GM12878 (cell line): Measurements from ENCODE around the gene PPP4R4. TPM values are rescaled to one million over a fixed set of nuclear protein-coding genes. Genes with fewer than 3 reads are reported as not detected.

Experiments
- ATAC-seq: fragments of 200-7000 bp; cut with Tn5 transposase; 3 replicates; pipeline ENCODE4 v1.9.1; 2020; ENCODE audit warnings: mild to moderate bottlenecking, moderate library complexity
- BruUV-seq: library from RNA; stranded (reverse); fragments of 400-500 nt; replicated peaks from 2 replicates; lab custom pipeline; 2021; lab: Mats Ljungman, UMichigan
- CTCF ChIA-PET: fragments of 300-600 bp; sonication (Branson Sonifier 250); formaldehyde crosslinking; extraction: SDS; loops from one replicate; lab custom pipeline; 2021; ENCODE audit warnings: inconsistent platforms; lab: Yijun Ruan, JAX
- POLR2A ChIA-PET: fragments of 350-600 bp; formaldehyde crosslinking; extraction: SDS; loops from one replicate; lab custom pipeline; 2021; ENCODE audit warnings: inconsistent platforms; lab: Charles Lee
- RAD21 ChIA-PET: fragments of 300-600 bp; sonication (Branson Sonifier 250); formaldehyde crosslinking; loops from one replicate; lab custom pipeline; 2023; ENCODE audit warnings: antibody characterized with exemption; ENCODE audit not compliant: unreplicated experiment; lab: Charles Lee
- SMC1A ChIA-PET: fragments of 300-600 bp; sonication (Branson Sonifier 250); formaldehyde crosslinking; loops from one replicate; lab custom pipeline; 2023; ENCODE audit not compliant: unreplicated experiment, uncharacterized antibody; lab: Charles Lee
- DNase-seq: peaks from one replicate; pipeline ENCODE4 v3.0.0-alpha.2; 2011; ENCODE audit warnings: low read depth, low spot score
- FAIRE-seq: peaks from 3 replicates; lab custom pipeline; 2011; peaks lifted over from hg19 to GRCh38; lab: Jason Lieb, UNC
- H2AFZ ChIP-seq: 2 replicates; pipeline ENCODE4 v1.6.0; 2011; ENCODE audit warnings: low read depth, low read length, control low read depth; ENCODE audit not compliant: control insufficient read depth
- H3K27ac ChIP-seq: 2 replicates; pipeline ENCODE4 v1.5.1; 2011; ENCODE audit warnings: control low read depth; ENCODE audit not compliant: control insufficient read depth, insufficient read depth
- H3K27me3 ChIP-seq, 2 experiments: replicated peaks in 1 of 2; 2 replicates each; pipeline versions ENCODE4 v1.6.0 to v1.6.1; 2011; ENCODE audit warnings: low read length in 1 of 2; ENCODE audit not compliant: control insufficient read depth in 2 of 2, insufficient read depth in 2 of 2
- H3K36me3 ChIP-seq, 2 experiments: 2 replicates each; pipeline ENCODE4 v1.5.1; 2011; ENCODE audit warnings: low read length in 1 of 2; ENCODE audit not compliant: control insufficient read depth in 2 of 2, insufficient read depth in 2 of 2
- H3K4me1 ChIP-seq: 2 replicates; pipeline ENCODE4 v1.6.1; 2011; ENCODE audit warnings: mild to moderate bottlenecking, low read length, moderate library complexity, mixed read lengths; ENCODE audit not compliant: control insufficient read depth, insufficient read depth
- H3K4me2 ChIP-seq: 2 replicates; pipeline ENCODE4 v1.6.0; 2011; ENCODE audit warnings: control low read depth; ENCODE audit not compliant: control insufficient read depth, insufficient read depth
- H3K4me3 ChIP-seq: fragments of 200-600 bp; sonication (generic); 2 replicates; pipeline ENCODE4 v1.5.1; 2016
- H3K79me2 ChIP-seq: 2 replicates; pipeline ENCODE4 v1.6.0; 2011; ENCODE audit warnings: low read length; ENCODE audit not compliant: control insufficient read depth, insufficient read depth
- H3K9ac ChIP-seq: 2 replicates; pipeline ENCODE4 v1.8.0; 2011; ENCODE audit warnings: low read length, control low read depth, mixed read lengths; ENCODE audit not compliant: control insufficient read depth, insufficient read depth
- H3K9me3 ChIP-seq: replicated peaks from 3 replicates; pipeline ENCODE4 v1.5.1; 2011; ENCODE audit warnings: mild to moderate bottlenecking, low read length; ENCODE audit not compliant: control insufficient read depth, insufficient read depth
- H4K20me1 ChIP-seq: 2 replicates; pipeline ENCODE4 v1.6.0; 2011; ENCODE audit not compliant: control insufficient read depth, insufficient read depth
- BCL11A ChIP-seq: IDR thresholded peaks from 2 replicates; pipeline ENCODE4 v1.6.1; 2011; ENCODE audit warnings: low read depth, low read length
- CEBPB ChIP-seq, 2 experiments: fragments of 150-350 bp in 1 of 2; IDR thresholded peaks; 2 replicates each; pipeline ENCODE4 v1.6.1; 2012 to 2014; ENCODE audit warnings: low read depth in 2 of 2, low read length in 2 of 2, borderline replicate concordance in 1 of 2, inconsistent platforms in 1 of 2
- EGR1 ChIP-seq, 2 experiments: IDR thresholded peaks; 1 replicate in 1 of 2; 2 replicates in 1 of 2; pipeline ENCODE4 v1.6.1; 2011 to 2012; ENCODE audit warnings: low read depth in 2 of 2, low read length in 2 of 2, borderline replicate concordance in 1 of 2, mild to moderate bottlenecking in 1 of 2, moderate library complexity in 1 of 2
- FOXK2 ChIP-seq: fragments of 450-650 bp; IDR thresholded peaks from 2 replicates; pipeline ENCODE4 v1.6.1; 2017; ENCODE audit warnings: mild to moderate bottlenecking, moderate library complexity
- IKZF2 ChIP-seq, 2 experiments: fragments of 450-650 bp; IDR thresholded peaks; 2 replicates each; pipeline ENCODE4 v1.6.1; 2017; ENCODE audit warnings: mild to moderate bottlenecking in 2 of 2, moderate library complexity in 2 of 2
- JUNB ChIP-seq: IDR thresholded peaks from 2 replicates; pipeline ENCODE4 v1.6.1; 2016; ENCODE audit warnings: antibody characterized with exemption, mild to moderate bottlenecking
- MTA3 ChIP-seq: IDR thresholded peaks from 2 replicates; pipeline ENCODE4 v1.6.1; 2012; ENCODE audit warnings: low read length, inconsistent platforms, borderline replicate concordance
- NR2F1 ChIP-seq: fragments of 450-650 bp; conservative IDR thresholded peaks from 2 replicates; pipeline ENCODE4 v1.6.1; 2017; ENCODE audit warnings: mild to moderate bottlenecking
- POLR2A ChIP-seq: IDR thresholded peaks from 2 replicates; pipeline ENCODE4 v1.6.1; 2011; ENCODE audit warnings: low read depth, mild to moderate bottlenecking, low read length
- RB1 ChIP-seq: fragments of 450-650 bp; formaldehyde crosslinking; IDR thresholded peaks from 2 replicates; pipeline ENCODE4 v1.6.1; 2017; ENCODE audit warnings: mild to moderate bottlenecking, borderline replicate concordance
- SMAD1 ChIP-seq: fragments of 450-650 bp; IDR thresholded peaks from 2 replicates; pipeline ENCODE4 v1.6.1; 2018; ENCODE audit warnings: mild to moderate bottlenecking, low read depth; ENCODE audit not compliant: partially characterized antibody
- SPI1 ChIP-seq: IDR thresholded peaks from 2 replicates; pipeline ENCODE4 v1.6.1; 2011; ENCODE audit warnings: low read depth, mild to moderate bottlenecking, low read length, moderate library complexity, borderline replicate concordance; ENCODE audit not compliant: insufficient read depth
- SREBF2 ChIP-seq: IDR thresholded peaks from 2 replicates; pipeline ENCODE4 v1.6.1; 2012; ENCODE audit warnings: mild to moderate bottlenecking, low read length
- SRF ChIP-seq, 2 experiments: IDR thresholded peaks; 2 replicates each; pipeline ENCODE4 v1.6.1; 2011; ENCODE audit warnings: low read depth in 2 of 2, low read length in 2 of 2, mild to moderate bottlenecking in 1 of 2, moderate library complexity in 1 of 2
- SUZ12 ChIP-seq: fragments of 200-600 bp; sonication (generic); IDR thresholded peaks from one replicate; pipeline ENCODE4 v1.6.1; 2018; ENCODE audit warnings: antibody characterized with exemption, mild to moderate bottlenecking; ENCODE audit not compliant: unreplicated experiment
- ZNF622 ChIP-seq: fragments of 450-650 bp; IDR thresholded peaks from 2 replicates; pipeline ENCODE4 v1.6.1; 2017; ENCODE audit warnings: mild to moderate bottlenecking, inconsistent platforms
- WGBS: methylation state at CpG from one replicate; pipeline ENCODE4 v1.1.6; 2016; ENCODE audit warnings: low lambda C conversion rate; ENCODE audit not compliant: insufficient replicate concordance, insufficient coverage; ENCODE audit errors: missing lambda C conversion rate; 5-methylcytosine and 5-hydroxymethylcytosine counted together
- in situ Hi-C: fragments of 300-500 bp; cut with MboI; formaldehyde crosslinking; loops from 9 replicates; pipeline ENCODE4 v1.14.3; 2018; ENCODE audit warnings: mixed read lengths
- intact Hi-C: fragments of 100-400 bp; cut with micrococcal nuclease; formaldehyde crosslinking; loops from one replicate; pipeline ENCODE4 v1.14.2; 2022; ENCODE audit not compliant: unreplicated experiment
- polyA plus RNA-seq, 11 experiments: library from polyadenylated mRNA; depleted of rRNA in 4 of 11; unstranded in 6 of 11; stranded (reverse) in 5 of 11; fragments of >200 nt; fragmentation: Nextera tagmentation in 4 of 11; fragmentation: Illumina TruSeq in 1 of 11; extraction: Ambion mirVana in 4 of 11; extraction: Trizol in 1 of 11; gene quantifications; 1 replicate in 1 of 11; 2 replicates in 10 of 11; pipeline versions ENCODE4 v1.2.1 to v1.2.3, GENCODE V29; 2011 to 2016; ENCODE audit warnings: inconsistent platforms in 2 of 11, missing spikeins in 2 of 11, low read depth in 1 of 11
- total RNA-seq, 4 experiments: library from RNA; depleted of rRNA in 3 of 4; stranded (reverse); fragments of >200 nt in 3 of 4; fragmentation: Illumina TruSeq in 1 of 4; extraction: Trizol in 1 of 4; gene quantifications; 2 replicates each; pipeline versions ENCODE4 v1.2.1 to v1.2.3, GENCODE V29; 2013 to 2021
- TF ChIP-seq, protein P1 (sequence below): IDR thresholded peaks from 2 replicates; pipeline ENCODE4 v1.6.1; 2012; ENCODE audit warnings: improper control_type of control experiment, low read depth, low read length; ENCODE audit not compliant: insufficient replicate concordance

Gene PPP4R4
- total and polyA plus RNA-seq, 10 of the 15 experiments (the other 5 are each of a cell fraction or from before 2014, with no cell fraction given): 0.01 to 0.13 (median 0.08) TPM; not detected in 4

DNA sequence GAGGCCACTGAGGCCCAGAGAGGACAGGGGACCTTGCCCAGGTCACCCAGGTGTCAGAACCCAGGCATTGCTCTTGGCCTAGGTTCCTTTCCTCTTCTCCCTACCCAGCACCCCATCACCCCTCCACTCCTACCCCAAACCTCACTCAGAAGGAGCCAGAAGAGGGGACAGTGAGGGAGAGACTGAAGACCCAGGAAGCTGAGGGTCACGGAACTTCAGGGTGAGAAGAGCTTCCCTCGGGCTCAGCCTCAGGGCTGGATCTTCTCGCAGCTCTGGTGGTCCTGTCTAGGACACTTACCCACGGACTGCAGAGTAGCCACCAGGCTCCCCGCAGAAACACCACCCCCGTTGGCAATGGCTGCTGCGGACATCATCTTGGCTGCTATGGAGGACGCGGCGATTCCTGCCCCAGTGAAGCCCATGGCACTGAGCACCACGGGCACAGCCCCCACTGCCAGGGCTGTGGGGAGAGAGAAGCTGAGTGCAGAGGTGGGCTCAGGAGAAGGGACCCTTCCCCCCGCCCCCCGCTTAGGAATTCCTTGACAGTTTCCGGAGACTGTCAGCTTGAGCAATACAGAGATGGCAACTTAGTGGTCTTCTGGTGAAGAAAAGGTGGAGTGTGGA, 45.8 kb upstream of the PPP4R4 start (continued):
- no peak for TF ChIP-seq CEBPB (IDR thresholded peaks at IDR 0.05; ENCODE audit: borderline replicate concordance in 1 of 2, low read depth in 2 of 2, low read length in 2 of 2)

DNA sequence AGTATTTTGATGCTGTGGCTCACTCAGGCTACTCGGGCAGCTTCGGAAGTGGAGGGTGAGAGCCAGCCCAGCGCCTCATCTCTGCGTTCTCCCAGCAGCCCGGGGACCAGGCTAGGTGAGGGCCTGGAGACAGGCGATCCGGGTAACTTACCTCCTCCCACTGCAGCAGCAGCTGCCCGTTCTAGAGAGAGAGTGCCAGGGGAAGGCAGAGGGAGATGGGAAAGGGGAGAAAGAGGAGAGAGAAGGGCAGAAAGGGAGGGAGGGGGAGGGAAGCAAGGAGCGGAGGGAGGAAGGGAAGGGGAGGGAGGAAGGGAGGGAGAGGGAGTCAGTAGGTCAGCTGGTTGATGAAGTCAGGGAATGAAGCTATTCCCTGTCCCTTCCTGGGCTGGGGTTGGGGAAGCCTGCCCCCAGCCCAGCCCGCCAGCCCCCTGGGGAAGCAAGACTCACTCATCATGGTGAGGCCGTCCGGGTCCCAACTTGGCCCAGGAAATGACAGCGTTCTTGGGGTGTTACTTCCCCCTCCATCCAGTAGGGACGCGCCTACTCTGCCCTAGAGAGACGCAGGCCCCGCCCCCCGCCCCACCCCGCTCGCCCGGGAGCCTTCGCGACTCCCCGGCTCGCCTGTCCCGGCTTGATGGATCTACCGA, 44.9 kb upstream of the PPP4R4 start, which contains the start of gene IFI27L2:
TSS of gene IFI27L2 (minus strand) at position 494 of the 647 bp plus-strand sequence. CDS start at position 454, 40 bp downstream.
- CTCF ChIA-PET: interaction anchor here (0.6 to 4.3 kb wide), 7 partner anchors 9 to 189 kb away, joined by 3 to 55 read pairs (median 3); no protein-coding TSS in a partner anchor
- FAIRE-seq (peak; percentile 64), DNase-seq (no peak), ATAC-seq (peak; percentile 98)
- H3K79me2 ChIP-seq: no peaks in the 10 kb centered on the region
- H4K20me1 ChIP-seq: no peaks in the 10 kb centered on the region
- POLR2A ChIA-PET: interaction anchor here (0.5 to 1.3 kb wide), 5 partner anchors 48 to 1996 kb away, joined by 3 to 8 read pairs (median 6); partner anchors contain the start of genes DDX24 and IFI27L1
- SMC1A ChIA-PET: interaction anchor here (0.6 to 2.2 kb wide), 9 partner anchors 13 to 190 kb away, joined by 3 to 10 read pairs (median 3); no protein-coding TSS in a partner anchor
- H3K27ac ChIP-seq: peak within 1 kb of the TSS; percentile 67
- H3K36me3 ChIP-seq: no peaks in the 10 kb centered on the region; a peak in 1 of 4 replicates
- H3K27me3 ChIP-seq: peaks cover 0 to 4% of the 10 kb centered on the region in 2 experiments; a peak in 1 of 4 replicates
- H3K9ac ChIP-seq: peak within 1 kb of the TSS; percentile 80
- 4% methylated on average over 26 of the region's 27 CpGs for WGBS
- peaks cover 10% of the 10 kb centered on the region; the same call in 1 of the 2 replicates for H3K4me1 ChIP-seq
- peak within 1 kb of the TSS; percentile 99 for H3K4me3 ChIP-seq
- H3K4me2 ChIP-seq: peak within 1 kb of the TSS; percentile 98
- no peaks in the 10 kb centered on the region for H3K9me3 ChIP-seq
- BruUV-seq: no TSS peak
- intact Hi-C loops: no loop called here
- in situ Hi-C loops: no loop called here
- RAD21 ChIA-PET: interaction anchor here (0.6 to 1.3 kb wide), 5 partner anchors 49 to 1370 kb away, joined by 3 to 4 read pairs (median 3); partner anchors contain the start of genes DDX24 and IFI27L1
- peak within 1 kb of the TSS; percentile 86 for H2AFZ ChIP-seq
- TF ChIP-seq MTA3 (no peak), FOXK2 (no peak), SRF (IDR thresholded peaks at IDR 0.05; ENCODE audit: low read depth in 2 of 2, low read length in 2 of 2) (peak; percentile 50 to 68; a peak in 2 of 4 replicates), ZNF622 (no peak), SREBF2 (no peak), BCL11A (no peak), NR2F1 (no peak), SPI1 (no peak), SMAD1 (no peak), IKZF2 (IDR thresholded peaks at IDR 0.05) (peak; percentile 27 to 43; a peak in 2 of 4 replicates), JUNB (no peak), EGR1 (IDR thresholded peaks at IDR 0.05; ENCODE audit: borderline replicate concordance in 1 of 2, low read depth in 2 of 2, low read length in 2 of 2) (0 out of 3 replicates have a peak, but pooled peaks of 1 of the 2 experiments have one; percentile 7), SUZ12 (no peak), POLR2A (peak; percentile 82), RB1 (no peak)
- TF ChIP-seq, protein P1, sequence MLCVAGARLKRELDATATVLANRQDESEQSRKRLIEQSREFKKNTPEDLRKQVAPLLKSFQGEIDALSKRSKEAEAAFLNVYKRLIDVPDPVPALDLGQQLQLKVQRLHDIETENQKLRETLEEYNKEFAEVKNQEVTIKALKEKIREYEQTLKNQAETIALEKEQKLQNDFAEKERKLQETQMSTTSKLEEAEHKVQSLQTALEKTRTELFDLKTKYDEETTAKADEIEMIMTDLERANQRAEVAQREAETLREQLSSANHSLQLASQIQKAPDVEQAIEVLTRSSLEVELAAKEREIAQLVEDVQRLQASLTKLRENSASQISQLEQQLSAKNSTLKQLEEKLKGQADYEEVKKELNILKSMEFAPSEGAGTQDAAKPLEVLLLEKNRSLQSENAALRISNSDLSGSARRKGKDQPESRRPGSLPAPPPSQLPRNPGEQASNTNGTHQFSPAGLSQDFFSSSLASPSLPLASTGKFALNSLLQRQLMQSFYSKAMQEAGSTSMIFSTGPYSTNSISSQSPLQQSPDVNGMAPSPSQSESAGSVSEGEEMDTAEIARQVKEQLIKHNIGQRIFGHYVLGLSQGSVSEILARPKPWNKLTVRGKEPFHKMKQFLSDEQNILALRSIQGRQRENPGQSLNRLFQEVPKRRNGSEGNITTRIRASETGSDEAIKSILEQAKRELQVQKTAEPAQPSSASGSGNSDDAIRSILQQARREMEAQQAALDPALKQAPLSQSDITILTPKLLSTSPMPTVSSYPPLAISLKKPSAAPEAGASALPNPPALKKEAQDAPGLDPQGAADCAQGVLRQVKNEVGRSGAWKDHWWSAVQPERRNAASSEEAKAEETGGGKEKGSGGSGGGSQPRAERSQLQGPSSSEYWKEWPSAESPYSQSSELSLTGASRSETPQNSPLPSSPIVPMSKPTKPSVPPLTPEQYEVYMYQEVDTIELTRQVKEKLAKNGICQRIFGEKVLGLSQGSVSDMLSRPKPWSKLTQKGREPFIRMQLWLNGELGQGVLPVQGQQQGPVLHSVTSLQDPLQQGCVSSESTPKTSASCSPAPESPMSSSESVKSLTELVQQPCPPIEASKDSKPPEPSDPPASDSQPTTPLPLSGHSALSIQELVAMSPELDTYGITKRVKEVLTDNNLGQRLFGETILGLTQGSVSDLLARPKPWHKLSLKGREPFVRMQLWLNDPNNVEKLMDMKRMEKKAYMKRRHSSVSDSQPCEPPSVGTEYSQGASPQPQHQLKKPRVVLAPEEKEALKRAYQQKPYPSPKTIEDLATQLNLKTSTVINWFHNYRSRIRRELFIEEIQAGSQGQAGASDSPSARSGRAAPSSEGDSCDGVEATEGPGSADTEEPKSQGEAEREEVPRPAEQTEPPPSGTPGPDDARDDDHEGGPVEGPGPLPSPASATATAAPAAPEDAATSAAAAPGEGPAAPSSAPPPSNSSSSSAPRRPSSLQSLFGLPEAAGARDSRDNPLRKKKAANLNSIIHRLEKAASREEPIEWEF: no peak
